BE2C (cell line): Measurements from ENCODE around the gene SART1.
"Not testable (repeated sequence)": the region's sequence is repeated elsewhere in the genome, so short reads cannot be mapped to it uniquely, and the experiment has no call there.

Source experiments
- DNase-seq: peaks from one replicate; pipeline ENCODE4 v3.0.0-alpha.2; 2020
- H3K27me3 ChIP-seq: fragments of 250-450 bp; sonication (Bioruptor Pico); 2 replicates; pipeline ENCODE4 v1.5.1; 2020; ENCODE audit warnings: mild to moderate bottlenecking
- H3K36me3 ChIP-seq: fragments of 250-450 bp; sonication (Bioruptor Pico); 2 replicates; pipeline ENCODE4 v1.5.1; 2020; ENCODE audit warnings: mild to moderate bottlenecking
- H3K4me1 ChIP-seq: fragments of 250-450 bp; sonication (Bioruptor Pico); 2 replicates; pipeline ENCODE4 v1.5.1; 2020
- H3K4me3 ChIP-seq: 2 replicates; pipeline ENCODE4 v1.5.1; 2011; ENCODE audit warnings: low read depth, low read length
- H3K9me3 ChIP-seq: fragments of 250-450 bp; sonication (Bioruptor Pico); 2 replicates; pipeline ENCODE4 v1.5.1; 2020
- CTCF ChIP-seq: IDR thresholded peaks from 2 replicates; pipeline ENCODE4 v1.5.1; 2012; ENCODE audit warnings: mild to moderate bottlenecking, low read depth, low read length

SART1 gene

DNA sequence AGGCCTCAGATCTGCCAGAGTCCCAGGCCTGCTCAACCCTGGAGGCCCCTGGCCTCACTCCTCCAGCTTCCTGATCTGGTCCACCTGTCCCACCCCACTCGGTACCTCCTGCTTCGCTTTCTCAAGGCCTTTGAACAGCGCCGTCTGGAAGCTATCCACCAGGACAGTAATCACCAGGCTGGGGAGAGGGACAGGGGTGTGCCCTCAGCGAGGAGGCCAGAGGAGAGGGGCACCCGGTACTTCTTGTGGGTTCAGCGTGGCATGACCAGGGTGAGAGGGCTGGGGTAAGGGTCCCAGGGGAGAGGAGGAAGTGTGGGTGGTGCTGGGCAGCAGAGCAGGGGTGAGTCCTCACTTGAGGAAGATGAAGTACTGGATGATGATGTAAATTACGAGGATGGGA is 58.7 kb downstream of the SART1 start:
- Histone ChIP-seq H3K4me3 (no peak overlapping the region), H3K9me3 (no peaks in the 10 kb centered on the region), H3K27me3 (0 out of 2 replicates have a peak, but pooled peaks cover 3% of the 10 kb centered on the region), H3K4me1 (no peaks in the 10 kb centered on the region), H3K36me3 (no peaks in the 10 kb centered on the region)
- no peak for DNase-seq
- no peak for TF ChIP-seq CTCF

- Histone ChIP-seq H3K4me1 (no peaks in the 10 kb centered on the region), H3K36me3 (no peaks in the 10 kb centered on the region), H3K27me3 (0 out of 2 replicates have a peak, but pooled peaks cover 3% of the 10 kb centered on the region), H3K4me3 (no peak overlapping the region), H3K9me3 (no peaks in the 10 kb centered on the region)
- TF ChIP-seq CTCF: no peak
- DNase-seq: peak; percentile 42
Observed at GRCh38 chr11:66020618-66021357, 59.3 kb downstream of the SART1 start.

DNA sequence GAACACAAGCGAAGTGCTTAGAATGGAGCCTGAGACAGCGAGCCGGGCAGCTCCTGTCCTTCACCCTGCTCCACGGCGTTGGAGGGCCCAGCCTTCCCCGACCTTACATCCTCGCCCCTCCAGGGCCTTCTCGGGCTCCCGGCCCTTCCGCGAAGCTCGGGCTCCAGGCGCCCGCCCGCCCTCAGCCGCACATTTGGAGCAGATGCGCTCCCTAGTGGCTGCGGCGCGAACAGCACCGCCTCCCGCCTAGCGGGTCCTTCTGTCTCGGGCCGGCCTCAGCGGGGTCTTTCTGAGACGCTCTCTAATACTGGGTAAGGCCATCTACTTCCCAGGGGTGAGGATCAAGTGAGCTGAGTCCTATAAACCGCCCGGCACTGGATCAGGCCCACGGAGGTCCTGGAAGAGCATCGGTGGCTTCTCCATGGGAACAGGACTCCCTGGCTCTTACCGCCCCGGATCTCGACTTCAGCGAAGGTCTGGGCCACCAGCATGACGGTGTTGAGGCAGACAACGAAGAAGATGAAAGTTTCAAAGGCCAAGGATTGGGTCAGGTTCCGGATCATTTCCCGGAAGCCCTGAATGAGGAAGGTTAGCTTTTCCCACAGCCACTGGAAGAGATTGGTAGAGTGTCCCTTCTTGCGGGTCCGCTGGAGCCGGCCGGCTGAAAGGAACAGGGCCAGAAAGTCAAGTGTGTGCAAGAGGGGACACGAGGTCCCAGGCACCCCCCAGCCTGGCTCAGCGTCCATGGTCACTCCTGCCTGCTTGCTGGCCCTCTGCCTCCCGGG is 61.1 kb downstream of the SART1 start:
- Histone ChIP-seq H3K9me3 (no peaks in the 10 kb centered on the region), H3K36me3 (no peaks in the 10 kb centered on the region), H3K4me1 (no peaks in the 10 kb centered on the region), H3K27me3 (0 out of 2 replicates have a peak, but pooled peaks cover 3% of the 10 kb centered on the region), H3K4me3 (peak overlapping the region; percentile 45)
- peak; percentile 85 for DNase-seq
- peak; percentile 84 for TF ChIP-seq CTCF

DNA sequence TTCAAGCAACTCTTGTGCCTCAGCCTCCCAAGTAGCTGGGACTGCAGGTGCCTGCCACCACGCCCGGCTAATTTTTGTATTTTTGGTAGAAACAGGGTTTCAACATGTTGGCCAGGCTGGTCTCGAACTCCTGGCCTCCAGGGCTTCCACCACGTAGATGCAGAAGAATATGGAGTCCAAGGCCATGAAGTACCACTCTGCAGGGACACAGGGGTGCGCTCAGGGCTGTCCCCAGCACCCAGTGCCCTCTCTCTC is 61.6 kb downstream of the SART1 start:
- H3K27me3 ChIP-seq, DNase-seq, H3K4me3 ChIP-seq, H3K9me3 ChIP-seq, H3K36me3 ChIP-seq, H3K4me1 ChIP-seq: not testable (repeated sequence)

DNA sequence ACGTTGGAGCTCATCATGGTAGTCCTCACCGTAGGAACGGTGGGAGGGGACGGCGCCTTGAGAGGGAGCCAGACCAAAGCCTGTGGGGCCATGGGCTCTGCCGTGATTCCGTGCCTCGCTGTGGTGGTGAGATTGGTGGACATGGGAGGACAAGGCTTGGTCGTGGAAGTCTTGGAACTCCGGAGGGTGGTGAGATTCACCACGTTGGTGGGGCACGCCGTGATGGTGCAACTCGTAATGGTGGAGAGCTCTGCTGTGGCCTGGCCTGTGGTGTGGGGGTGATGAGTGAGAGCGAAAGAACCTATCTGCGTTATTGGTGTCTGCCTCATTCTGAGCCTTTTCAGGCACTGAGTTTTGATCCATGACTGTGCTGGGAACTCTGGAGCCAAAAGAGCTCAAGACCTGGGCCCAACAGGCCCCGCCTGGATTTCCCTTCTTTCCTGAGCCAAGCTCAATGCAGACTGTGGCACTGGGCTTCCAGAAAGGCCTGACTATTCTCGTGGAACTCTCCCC is 64.5 kb downstream of the SART1 start, which contains the start of gene CATSPER1:
CATSPER1 (minus strand) TSS at position 463 of the 513 bp plus-strand sequence; CDS start at position 363, 100 bp downstream.
- Histone ChIP-seq H3K36me3 (no peaks in the 10 kb centered on the region), H3K4me3 (no peak within 1 kb of the TSS), H3K9me3 (no peaks in the 10 kb centered on the region), H3K4me1 (no peaks in the 10 kb centered on the region), H3K27me3 (peaks cover 11% of the 10 kb centered on the region; the same call in 1 of the 2 replicates)
- no peak for TF ChIP-seq CTCF
- DNase-seq: no peak
